Heart left ventricle (tissue), 13 donors: ENCODE measurements around the gene ALDH4A1.

Experiments used
- POLR2A ChIP-seq, 2 donors: fragments of 450-650 bp; IDR thresholded peaks; one replicate each; pipeline ENCODE4 v1.6.1; 2017; ENCODE audit warnings: antibody characterized with exemption in 2 of 2, mild to moderate bottlenecking in 2 of 2, moderate library complexity in 2 of 2
- TF ChIP-seq, protein P1 (sequence below), 12 donors: fragments of 200-600 bp; sonication (generic) in 4 of 12; IDR thresholded peaks; one replicate each; pipeline versions ENCODE4 v1.5.0 to v1.8.0; 2018 to 2022; ENCODE audit warnings: antibody characterized with exemption in 12 of 12, mild to moderate bottlenecking in 5 of 12
- donor health status: ischemic (EF 13 %, LVEDD 7.1; RV severe dilation, severe dysfunction).
- donor health status: DM: no; HTN: yes; CAD: no.
- donor health status: DM: no; HTN: no; CAD: no.
- donor health status: ischemic (EF 25% LVEDD 6.9; RV normal size, moderate dysfunction).
- donor health status: ischemic (EF 25% LVEDD 5.7; RV mildly dilated, moderate dysfunction).
- donor health status: ischemic (EF 35%, LVEDD 5.7; RV mildly dilated, moderate dysfunction).
- donor health status: nonischemic (EF 11% LVEDD 7.7; RV severe dilation, severe dysfunction).
- donor health status: DM: yes; HTN: yes; CAD: no.
- donor health status: PGD.
- donor health status: ischemic (EF 29% LVEDD 5.4; RV normal size, mild dysfunction).
- donor health status: nonischemic (EF 23%, LVEDD 6.1; RV moderate dilation, normal function).

DNA sequence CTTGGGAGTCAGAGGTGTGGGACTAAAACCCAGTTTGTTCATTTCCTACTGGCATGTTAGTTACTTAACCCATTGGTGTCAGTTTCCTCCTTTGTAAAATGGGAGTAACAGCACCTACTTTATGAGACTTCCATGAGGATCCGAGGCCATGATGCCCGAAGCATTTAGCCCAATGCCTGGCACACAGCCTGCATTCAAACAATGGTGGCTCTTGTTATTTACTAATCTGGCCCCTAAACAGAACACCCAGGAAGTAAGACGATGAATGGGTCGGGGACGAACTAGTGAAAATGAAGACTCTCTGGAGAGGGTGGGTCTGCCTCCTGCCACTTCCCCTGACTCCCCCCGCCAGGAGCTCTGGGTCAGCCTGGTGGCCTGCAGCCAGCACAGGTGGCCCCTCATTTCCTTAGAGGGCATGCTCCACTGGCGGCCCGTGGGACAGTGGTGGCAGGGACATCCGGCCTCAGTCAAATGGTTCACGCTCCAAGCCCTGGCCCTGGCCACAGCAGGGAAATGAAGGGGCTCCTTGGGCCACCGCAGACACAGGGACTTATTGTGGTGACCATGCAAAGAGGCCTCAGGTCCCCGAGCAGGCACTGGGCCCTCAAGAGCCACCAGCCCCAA lies 33.4 kb downstream of the ALDH4A1 start:
- TF ChIP-seq, protein P1, sequence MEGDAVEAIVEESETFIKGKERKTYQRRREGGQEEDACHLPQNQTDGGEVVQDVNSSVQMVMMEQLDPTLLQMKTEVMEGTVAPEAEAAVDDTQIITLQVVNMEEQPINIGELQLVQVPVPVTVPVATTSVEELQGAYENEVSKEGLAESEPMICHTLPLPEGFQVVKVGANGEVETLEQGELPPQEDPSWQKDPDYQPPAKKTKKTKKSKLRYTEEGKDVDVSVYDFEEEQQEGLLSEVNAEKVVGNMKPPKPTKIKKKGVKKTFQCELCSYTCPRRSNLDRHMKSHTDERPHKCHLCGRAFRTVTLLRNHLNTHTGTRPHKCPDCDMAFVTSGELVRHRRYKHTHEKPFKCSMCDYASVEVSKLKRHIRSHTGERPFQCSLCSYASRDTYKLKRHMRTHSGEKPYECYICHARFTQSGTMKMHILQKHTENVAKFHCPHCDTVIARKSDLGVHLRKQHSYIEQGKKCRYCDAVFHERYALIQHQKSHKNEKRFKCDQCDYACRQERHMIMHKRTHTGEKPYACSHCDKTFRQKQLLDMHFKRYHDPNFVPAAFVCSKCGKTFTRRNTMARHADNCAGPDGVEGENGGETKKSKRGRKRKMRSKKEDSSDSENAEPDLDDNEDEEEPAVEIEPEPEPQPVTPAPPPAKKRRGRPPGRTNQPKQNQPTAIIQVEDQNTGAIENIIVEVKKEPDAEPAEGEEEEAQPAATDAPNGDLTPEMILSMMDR (IDR thresholded peaks at IDR 0.05): no peak
- TF ChIP-seq POLR2A (IDR thresholded peaks at IDR 0.05): no peak
